Erythroblast (primary cell): Measurements from ENCODE around the gene PDE4D.

Source experiments
- GATA1 ChIP-seq: IDR thresholded peaks from 2 replicates; pipeline ENCODE4 v1.6.1; 2011; ENCODE audit warnings: low read depth, mild to moderate bottlenecking, control low read depth, low read length, moderate library complexity
- POLR2A ChIP-seq: IDR thresholded peaks from 2 replicates; pipeline ENCODE4 v1.6.1; 2011; ENCODE audit warnings: mild to moderate bottlenecking, low read length

DNA sequence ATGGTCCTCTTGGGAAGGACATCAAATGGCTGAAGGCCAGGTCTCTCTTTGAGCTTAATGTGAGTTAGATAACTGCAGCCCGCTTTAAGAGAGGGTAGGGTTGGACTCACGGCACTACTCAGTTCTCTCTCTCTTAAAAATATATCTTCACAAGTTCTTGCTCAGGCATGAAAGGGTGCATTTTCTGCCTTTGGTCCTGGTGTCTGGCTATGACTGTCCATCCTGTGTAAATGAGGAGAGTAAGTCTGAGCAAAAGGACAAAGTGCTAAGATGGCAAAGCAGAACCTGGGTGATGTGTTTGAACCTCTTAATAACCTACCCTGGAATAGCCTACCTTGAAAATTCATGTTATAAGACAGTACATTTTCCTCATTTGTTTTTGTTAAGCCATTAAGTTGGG lies 293.4 kb downstream of the PDE4D start:
- no peak for TF ChIP-seq POLR2A
- no peak for TF ChIP-seq GATA1
